Thyroid gland (tissue), 4 donors: Measurements from ENCODE around the gene ELOB.

Source experiments
- CTCF ChIP-seq, 6 experiments: fragments of 200-600 bp in 3 of 6; fragments of 450-650 bp in 3 of 6; sonication (generic) in 3 of 6; IDR thresholded peaks; one replicate each; pipeline ENCODE4 v1.5.1; 2016 to 2019; ENCODE audit warnings: antibody characterized with exemption in 6 of 6, mild to moderate bottlenecking in 2 of 6, inconsistent platforms in 1 of 6, moderate library complexity in 1 of 6
- POLR2A ChIP-seq, 2 donors: fragments of 450-650 bp; IDR thresholded peaks; one replicate each; pipeline ENCODE4 v1.6.1; 2017; ENCODE audit warnings: antibody characterized with exemption in 2 of 2, mild to moderate bottlenecking in 2 of 2, moderate library complexity in 1 of 2

DNA sequence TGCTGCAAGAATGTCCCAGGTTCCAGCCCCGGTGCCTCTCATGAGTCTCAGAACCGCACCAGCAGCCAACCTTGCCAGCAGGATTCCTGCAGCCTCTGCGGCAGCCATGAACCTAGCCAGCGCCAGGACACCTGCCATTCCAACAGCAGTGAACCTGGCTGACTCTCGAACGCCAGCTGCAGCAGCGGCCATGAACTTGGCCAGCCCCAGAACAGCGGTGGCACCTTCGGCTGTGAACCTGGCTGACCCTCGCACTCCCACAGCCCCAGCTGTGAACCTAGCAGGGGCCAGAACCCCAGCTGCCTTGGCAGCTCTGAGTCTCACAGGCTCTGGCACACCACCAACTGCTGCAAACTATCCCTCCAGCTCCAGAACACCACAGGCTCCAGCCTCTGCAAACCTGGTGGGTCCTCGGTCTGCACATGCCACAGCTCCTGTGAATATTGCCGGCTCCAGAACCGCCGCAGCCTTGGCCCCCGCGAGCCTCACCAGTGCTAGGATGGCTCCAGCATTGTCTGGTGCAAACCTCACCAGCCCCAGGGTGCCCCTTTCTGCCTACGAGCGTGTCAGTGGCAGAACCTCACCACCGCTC, 9.8 kb downstream of the ELOB start:
- TF ChIP-seq CTCF (IDR thresholded peaks at IDR 0.05) (no peak), POLR2A (IDR thresholded peaks at IDR 0.05) (no peak)
